AG09309 (cell line): ENCODE results near the gene C14orf132.

ENCODE experiments used
- DNase-seq: peaks from one replicate; pipeline ENCODE4 v3.0.0-alpha.2; 2010; ENCODE audit warnings: low read depth
- H3K4me3 ChIP-seq: 2 replicates; pipeline ENCODE4 v1.5.1; 2011; ENCODE audit warnings: mild to moderate bottlenecking, low read depth, low read length, moderate library complexity; ENCODE audit not compliant: control insufficient read depth
- CTCF ChIP-seq: IDR thresholded peaks from 2 replicates; pipeline ENCODE4 v1.5.1; 2011; ENCODE audit warnings: mild to moderate bottlenecking, low read depth, low read length, inconsistent platforms; ENCODE audit not compliant: insufficient read depth, control insufficient read depth; ENCODE audit errors: missing control alignments

C14orf132 gene

GRCh38 chr14:96082420-96083300 is 43.5 kb downstream of the C14orf132 start:
- H3K4me3 ChIP-seq = no peak overlapping the region
- TF ChIP-seq CTCF = no peak
- no peak for DNase-seq

- no peak for TF ChIP-seq CTCF
- no peak overlapping the region for H3K4me3 ChIP-seq
- no peak for DNase-seq
Measured at GRCh38 chr14:96083667-96084320, 44.6 kb downstream of the C14orf132 start.

GRCh38 chr14:96084796-96085195 is 45.6 kb downstream of the C14orf132 start:
- DNase-seq = no peak

GRCh38 chr14:96085369-96085768 is 46.2 kb downstream of the C14orf132 start:
- no peak for DNase-seq
- no peak for TF ChIP-seq CTCF
- H3K4me3 ChIP-seq = no peak overlapping the region

More at GRCh38 chr14:96084796-96085195, 45.6 kb downstream of the C14orf132 start:
- no peak overlapping the region for H3K4me3 ChIP-seq
- no peak for TF ChIP-seq CTCF

GRCh38 chr14:96086032-96086431 is 46.9 kb downstream of the C14orf132 start:
- H3K4me3 ChIP-seq = no peak overlapping the region
- TF ChIP-seq CTCF = no peak
- no peak for DNase-seq

GRCh38 chr14:96086574-96087077 is 47.5 kb downstream of the C14orf132 start:
- TF ChIP-seq CTCF = peak; percentile 44
- no peak for DNase-seq
- H3K4me3 ChIP-seq = no peak overlapping the region
